Measurements from ENCODE around the gene CALCOCO1. TPM values are rescaled to one million over a fixed set of nuclear protein-coding genes. Genes with fewer than 3 reads are reported as not detected.

CALCOCO1 gene
- total RNA-seq, 3 donors from 2014 or later (not counting 1 experiment from before 2014, with no cell fraction given): 215 to 256 (median 226) TPM

DNA sequence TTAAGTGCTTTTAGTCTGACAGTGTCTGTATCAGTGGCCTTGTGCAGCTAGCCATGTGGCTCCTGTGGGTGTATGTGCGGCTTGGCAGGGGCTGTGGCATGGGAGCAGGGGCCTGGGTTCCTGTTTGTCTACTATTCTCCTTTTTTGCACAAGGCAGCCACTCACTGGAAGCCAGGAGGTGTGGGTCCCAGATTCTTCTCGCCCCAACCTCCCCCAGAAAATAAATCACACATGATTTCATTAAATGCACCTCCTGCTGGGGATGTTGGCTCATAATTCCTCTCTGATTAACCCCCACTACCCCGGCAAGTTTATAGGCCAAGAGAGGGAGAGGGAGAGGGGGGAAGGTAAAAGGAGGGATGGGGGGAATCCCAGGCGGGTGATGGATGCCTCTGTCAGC, 17.6 kb downstream of the CALCOCO1 start:
- no peak overlapping the region for H3K27ac ChIP-seq (ENCODE audit: low read length)

DNA sequence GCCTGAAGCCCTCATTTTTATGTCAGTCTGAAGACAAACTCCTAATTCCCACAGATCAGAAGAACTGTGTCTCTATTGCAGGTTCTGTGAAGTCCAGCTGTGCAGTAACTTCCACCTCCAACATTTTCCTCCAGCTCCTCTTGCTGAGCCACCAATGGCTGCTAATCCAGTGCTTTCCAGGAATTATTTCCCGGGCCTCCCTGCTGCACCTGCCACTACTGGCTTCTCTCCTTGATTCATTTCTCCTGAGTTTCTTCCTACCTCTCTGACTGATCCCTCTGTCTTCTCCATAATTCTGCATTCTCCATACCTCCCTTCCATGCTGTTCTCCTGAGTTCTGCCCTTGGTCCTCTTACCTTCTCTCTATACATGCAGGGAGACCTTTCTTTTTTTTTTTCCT, 21.2 kb downstream of the CALCOCO1 start:
- intact Hi-C loops (cut with micrococcal nuclease): no loop called here
- no peaks in the 10 kb centered on the region for H3K36me3 Mint-ChIP-seq
- DNase-seq: no peak

More for the DNA sequence above, 17.6 kb downstream of the CALCOCO1 start:
- 52% methylated on average over 2 of the region's 4 CpGs for WGBS (ENCODE audit: insufficient coverage)
- Histone ChIP-seq H3K27me3 (ENCODE audit: control insufficient read depth, insufficient read depth, low read length) (peaks cover 5% of the 10 kb centered on the region), H3K36me3 (ENCODE audit: control insufficient read depth, insufficient read depth, low read length) (peaks cover 22% of the 10 kb centered on the region), H3K9me3 (ENCODE audit: control insufficient read depth, insufficient read depth, low read length) (no peaks in the 10 kb centered on the region), H3K4me1 (ENCODE audit: control insufficient read depth, insufficient read depth, low read length) (no peaks in the 10 kb centered on the region), H3K4me3 (ENCODE audit: low read length) (no peak overlapping the region)
- Mint-ChIP-seq H3K36me3 (peaks cover 12% of the 10 kb centered on the region), H3K4me3 (no peak overlapping the region), H3K4me1 (peaks cover 0 to 6% of the 10 kb centered on the region in 2 donors), H3K27ac (peak overlapping the region in 1 of 2 donors; percentile 1), H3K27me3 (ENCODE audit: low read depth in 2 of 2) (peaks cover 2 to 14% of the 10 kb centered on the region in 2 donors), H3K9me3 (no peaks in the 10 kb centered on the region)
- ATAC-seq (no peak), DNase-seq (no peak)
- TF ChIP-seq CTCF (IDR thresholded peaks at IDR 0.05): no peak
- intact Hi-C loops (cut with micrococcal nuclease): no loop called here

GRCh38 chr12:53703756-53704155, 23.5 kb downstream of the CALCOCO1 start:
- Mint-ChIP-seq H3K27ac (no peak overlapping the region), H3K9me3 (no peaks in the 10 kb centered on the region), H3K4me1 (peaks cover 5% of the 10 kb centered on the region in 2 donors), H3K4me3 (no peak overlapping the region), H3K36me3 (no peaks in the 10 kb centered on the region), H3K27me3 (ENCODE audit: low read depth in 2 of 2) (peaks cover 51 to 61% of the 10 kb centered on the region in 2 donors)
- 83% methylated on average over 3 of the region's 4 CpGs for WGBS (ENCODE audit: insufficient coverage)
- H3K4me3 ChIP-seq (ENCODE audit: low read length): no peak overlapping the region
- H3K9me3 ChIP-seq (ENCODE audit: control insufficient read depth, insufficient read depth, low read length): no peaks in the 10 kb centered on the region
- ATAC-seq: no peak
- intact Hi-C loops (cut with micrococcal nuclease): loop anchor here (2.0 kb wide), 1 partner anchor 53 kb away; no protein-coding TSS in a partner anchor
- no peaks in the 10 kb centered on the region for H3K4me1 ChIP-seq (ENCODE audit: control insufficient read depth, insufficient read depth, low read length)
- TF ChIP-seq CTCF (IDR thresholded peaks at IDR 0.05): no peak
- no peak for DNase-seq
- no peaks in the 10 kb centered on the region for H3K36me3 ChIP-seq (ENCODE audit: control insufficient read depth, insufficient read depth, low read length)
- H3K27me3 ChIP-seq (ENCODE audit: control insufficient read depth, insufficient read depth, low read length): peaks cover 36% of the 10 kb centered on the region
- no peak overlapping the region for H3K27ac ChIP-seq (ENCODE audit: low read length)

More for the DNA sequence above, 21.2 kb downstream of the CALCOCO1 start:
- no peaks in the 10 kb centered on the region for H3K9me3 Mint-ChIP-seq
- peaks cover 23% of the 10 kb centered on the region for H3K27me3 ChIP-seq (ENCODE audit: control insufficient read depth, insufficient read depth, low read length)
- H3K36me3 ChIP-seq (ENCODE audit: control insufficient read depth, insufficient read depth, low read length): no peaks in the 10 kb centered on the region
- peaks cover 5 to 11% of the 10 kb centered on the region in 2 donors for H3K4me1 Mint-ChIP-seq
- no peaks in the 10 kb centered on the region for H3K4me1 ChIP-seq (ENCODE audit: control insufficient read depth, insufficient read depth, low read length)
- H3K27ac Mint-ChIP-seq: no peak overlapping the region
- ATAC-seq: no peak
- H3K4me3 ChIP-seq (ENCODE audit: low read length): no peak overlapping the region
- H3K27me3 Mint-ChIP-seq (ENCODE audit: low read depth in 2 of 2): peaks cover 32 to 38% of the 10 kb centered on the region in 2 donors
- no peak overlapping the region for H3K4me3 Mint-ChIP-seq
- 81% methylated on average over 1 of the region's 1 CpG for WGBS (ENCODE audit: insufficient coverage)
- H3K27ac ChIP-seq (ENCODE audit: low read length): no peak overlapping the region
- H3K9me3 ChIP-seq (ENCODE audit: control insufficient read depth, insufficient read depth, low read length): no peaks in the 10 kb centered on the region
- TF ChIP-seq CTCF (IDR thresholded peaks at IDR 0.05): no peak

Data from natural killer cell (primary cell).